ENCODE data around the gene CORIN.
"Not testable (repeated sequence)": the region's sequence is repeated elsewhere in the genome, so short reads cannot be mapped to it uniquely, and the experiment has no call there.

Gene CORIN

GRCh38 chr4:47703956-47704355 lies 133.9 kb downstream of the CORIN start:
- H3K4me1 ChIP-seq (ENCODE audit: control insufficient read depth, insufficient read depth, low read length): peaks cover 10% of the 10 kb centered on the region
- H3K27me3 ChIP-seq (ENCODE audit: control insufficient read depth, insufficient read depth, low read length): no peaks in the 10 kb centered on the region
- no peak overlapping the region for H3K9ac ChIP-seq (ENCODE audit: low read depth, low read length)
- no peaks in the 10 kb centered on the region for H3K36me3 ChIP-seq (ENCODE audit: insufficient read depth, low read length)
- no peaks in the 10 kb centered on the region for H3K9me3 ChIP-seq (replicated peaks; ENCODE audit: low read length)
- H3K4me3 ChIP-seq (ENCODE audit: low read length): no peak overlapping the region
- H3K4me2 ChIP-seq (ENCODE audit: low read length): no peak overlapping the region

- H3K36me3 ChIP-seq (ENCODE audit: insufficient read depth, low read length): no peaks in the 10 kb centered on the region
- peaks cover 10% of the 10 kb centered on the region for H3K4me1 ChIP-seq (ENCODE audit: control insufficient read depth, insufficient read depth, low read length)
- H3K9ac ChIP-seq (ENCODE audit: low read depth, low read length): no peak overlapping the region
- no peaks in the 10 kb centered on the region for H3K9me3 ChIP-seq (replicated peaks; ENCODE audit: low read length)
- H3K4me2 ChIP-seq (ENCODE audit: low read length): no peak overlapping the region
- H3K4me3 ChIP-seq (ENCODE audit: low read length): no peak overlapping the region
- H3K27me3 ChIP-seq (ENCODE audit: control insufficient read depth, insufficient read depth, low read length): no peaks in the 10 kb centered on the region
These were observed 134.9 kb downstream of the CORIN start for GRCh38 chr4:47703008-47703407.

- no peak overlapping the region for H3K4me3 ChIP-seq (ENCODE audit: low read length)
- peaks cover 10% of the 10 kb centered on the region for H3K4me1 ChIP-seq (ENCODE audit: control insufficient read depth, insufficient read depth, low read length)
- H3K4me2 ChIP-seq (ENCODE audit: low read length): no peak overlapping the region
- no peak overlapping the region for H3K9ac ChIP-seq (ENCODE audit: low read depth, low read length)
- no peaks in the 10 kb centered on the region for H3K9me3 ChIP-seq (replicated peaks; ENCODE audit: low read length)
- no peaks in the 10 kb centered on the region for H3K27me3 ChIP-seq (ENCODE audit: control insufficient read depth, insufficient read depth, low read length)
- no peaks in the 10 kb centered on the region for H3K36me3 ChIP-seq (ENCODE audit: insufficient read depth, low read length)
These were observed 136.6 kb downstream of the CORIN start for GRCh38 chr4:47701286-47701685.

- Histone ChIP-seq H3K9ac (ENCODE audit: low read depth, low read length) (no peak overlapping the region), H3K9me3 (replicated peaks; ENCODE audit: low read length) (no peaks in the 10 kb centered on the region), H3K27me3 (ENCODE audit: control insufficient read depth, insufficient read depth, low read length) (no peaks in the 10 kb centered on the region), H3K36me3 (ENCODE audit: insufficient read depth, low read length) (no peaks in the 10 kb centered on the region), H3K4me2 (ENCODE audit: low read length) (no peak overlapping the region), H3K4me1 (ENCODE audit: control insufficient read depth, insufficient read depth, low read length) (peaks cover 10% of the 10 kb centered on the region), H3K4me3 (ENCODE audit: low read length) (no peak overlapping the region)
These were observed 139.0 kb downstream of the CORIN start for GRCh38 chr4:47698837-47699236.

GRCh38 chr4:47696823-47697222 lies 141.0 kb downstream of the CORIN start:
- Histone ChIP-seq H3K4me2 (ENCODE audit: low read length) (no peak overlapping the region), H3K27me3 (ENCODE audit: control insufficient read depth, insufficient read depth, low read length) (no peaks in the 10 kb centered on the region), H3K9me3 (replicated peaks; ENCODE audit: low read length) (no peaks in the 10 kb centered on the region), H3K4me3 (ENCODE audit: low read length) (no peak overlapping the region), H3K4me1 (ENCODE audit: control insufficient read depth, insufficient read depth, low read length) (peaks cover 8% of the 10 kb centered on the region), H3K36me3 (ENCODE audit: insufficient read depth, low read length) (no peaks in the 10 kb centered on the region), H3K9ac (ENCODE audit: low read depth, low read length) (no peak overlapping the region)

- no peaks in the 10 kb centered on the region for H3K9me3 ChIP-seq (replicated peaks; ENCODE audit: low read length)
- H3K4me2 ChIP-seq (ENCODE audit: low read length): no peak overlapping the region
- H3K27me3 ChIP-seq (ENCODE audit: control insufficient read depth, insufficient read depth, low read length): no peaks in the 10 kb centered on the region
- H3K4me1 ChIP-seq (ENCODE audit: control insufficient read depth, insufficient read depth, low read length): no peaks in the 10 kb centered on the region
- no peak overlapping the region for H3K9ac ChIP-seq (ENCODE audit: low read depth, low read length)
- peaks cover 3% of the 10 kb centered on the region for H3K36me3 ChIP-seq (ENCODE audit: insufficient read depth, low read length)
- no peak overlapping the region for H3K4me3 ChIP-seq (ENCODE audit: low read length)
These were observed 142.6 kb downstream of the CORIN start for GRCh38 chr4:47695260-47695659.

GRCh38 chr4:47694322-47694721 lies 143.5 kb downstream of the CORIN start:
- Histone ChIP-seq H3K9me3 (replicated peaks; ENCODE audit: low read length) (no peaks in the 10 kb centered on the region), H3K4me2 (ENCODE audit: low read length) (no peak overlapping the region), H3K27me3 (ENCODE audit: control insufficient read depth, insufficient read depth, low read length) (no peaks in the 10 kb centered on the region), H3K9ac (ENCODE audit: low read depth, low read length) (no peak overlapping the region), H3K4me1 (ENCODE audit: control insufficient read depth, insufficient read depth, low read length) (no peaks in the 10 kb centered on the region), H3K4me3 (ENCODE audit: low read length) (no peak overlapping the region), H3K36me3 (ENCODE audit: insufficient read depth, low read length) (peaks cover 3% of the 10 kb centered on the region)

GRCh38 chr4:47692691-47693090 lies 145.2 kb downstream of the CORIN start:
- H3K4me1 ChIP-seq (ENCODE audit: control insufficient read depth, insufficient read depth, low read length): no peaks in the 10 kb centered on the region
- H3K9ac ChIP-seq (ENCODE audit: low read depth, low read length): no peak overlapping the region
- no peak overlapping the region for H3K4me2 ChIP-seq (ENCODE audit: low read length)
- no peak overlapping the region for H3K4me3 ChIP-seq (ENCODE audit: low read length)
- peaks cover 3% of the 10 kb centered on the region for H3K36me3 ChIP-seq (ENCODE audit: insufficient read depth, low read length)
- H3K9me3 ChIP-seq (replicated peaks; ENCODE audit: low read length): no peaks in the 10 kb centered on the region
- no peaks in the 10 kb centered on the region for H3K27me3 ChIP-seq (ENCODE audit: control insufficient read depth, insufficient read depth, low read length)

GRCh38 chr4:47691757-47692383 lies 146.0 kb downstream of the CORIN start:
- H3K4me1 ChIP-seq (ENCODE audit: control insufficient read depth, insufficient read depth, low read length); H3K36me3 ChIP-seq (ENCODE audit: insufficient read depth, low read length); H3K4me2 ChIP-seq (ENCODE audit: low read length); H3K4me3 ChIP-seq (ENCODE audit: low read length); H3K27me3 ChIP-seq (ENCODE audit: control insufficient read depth, insufficient read depth, low read length); H3K9ac ChIP-seq (ENCODE audit: low read depth, low read length); H3K9me3 ChIP-seq (replicated peaks; ENCODE audit: low read length): not testable (repeated sequence)

- Histone ChIP-seq H3K4me3 (ENCODE audit: low read length) (no peak overlapping the region), H3K9me3 (replicated peaks; ENCODE audit: low read length) (no peaks in the 10 kb centered on the region), H3K4me1 (ENCODE audit: control insufficient read depth, insufficient read depth, low read length) (no peaks in the 10 kb centered on the region), H3K4me2 (ENCODE audit: low read length) (no peak overlapping the region), H3K36me3 (ENCODE audit: insufficient read depth, low read length) (peaks cover 3% of the 10 kb centered on the region), H3K9ac (ENCODE audit: low read depth, low read length) (no peak overlapping the region), H3K27me3 (ENCODE audit: control insufficient read depth, insufficient read depth, low read length) (no peaks in the 10 kb centered on the region)
These were observed 147.3 kb downstream of the CORIN start for GRCh38 chr4:47690611-47691010.

- Histone ChIP-seq H3K4me2 (ENCODE audit: low read length) (no peak overlapping the region), H3K36me3 (ENCODE audit: insufficient read depth, low read length) (peaks cover 3% of the 10 kb centered on the region), H3K9me3 (replicated peaks; ENCODE audit: low read length) (no peaks in the 10 kb centered on the region), H3K4me3 (ENCODE audit: low read length) (no peak overlapping the region), H3K4me1 (ENCODE audit: control insufficient read depth, insufficient read depth, low read length) (no peaks in the 10 kb centered on the region), H3K27me3 (ENCODE audit: control insufficient read depth, insufficient read depth, low read length) (no peaks in the 10 kb centered on the region), H3K9ac (ENCODE audit: low read depth, low read length) (no peak overlapping the region)
These were observed 151.5 kb downstream of the CORIN start for GRCh38 chr4:47686294-47686872.

- H3K27me3 ChIP-seq (ENCODE audit: control insufficient read depth, insufficient read depth, low read length): no peaks in the 10 kb centered on the region
- no peak overlapping the region for H3K4me3 ChIP-seq (ENCODE audit: low read length)
- no peak overlapping the region for H3K9ac ChIP-seq (ENCODE audit: low read depth, low read length)
- H3K9me3 ChIP-seq (replicated peaks; ENCODE audit: low read length): no peaks in the 10 kb centered on the region
- no peaks in the 10 kb centered on the region for H3K4me1 ChIP-seq (ENCODE audit: control insufficient read depth, insufficient read depth, low read length)
- peaks cover 19% of the 10 kb centered on the region for H3K36me3 ChIP-seq (ENCODE audit: insufficient read depth, low read length)
- H3K4me2 ChIP-seq (ENCODE audit: low read length): no peak overlapping the region
These were observed 162.1 kb downstream of the CORIN start for GRCh38 chr4:47675806-47676205.
